GM18519 (cell line): ENCODE results near the gene AACS.
"Not testable (repeated sequence)": the region's sequence is repeated elsewhere in the genome, so short reads cannot be mapped to it uniquely, and the experiment has no call there.

ENCODE experiments used
- ATAC-seq: cut with Tn5 transposase; IDR thresholded peaks from one replicate; pipeline ENCODE4 v1.9.1; 2021; ENCODE audit warnings: mild to moderate bottlenecking, moderate library complexity; ENCODE audit not compliant: unreplicated experiment, low FRiP score

Gene AACS

GRCh38 chr12:125065021-125065918 lies at the start of gene AACS:
TSS of gene AACS (plus strand) at chr12:125065435. CDS start at chr12:125065585, 150 bp downstream.
- ATAC-seq, result peak; percentile 67

DNA sequence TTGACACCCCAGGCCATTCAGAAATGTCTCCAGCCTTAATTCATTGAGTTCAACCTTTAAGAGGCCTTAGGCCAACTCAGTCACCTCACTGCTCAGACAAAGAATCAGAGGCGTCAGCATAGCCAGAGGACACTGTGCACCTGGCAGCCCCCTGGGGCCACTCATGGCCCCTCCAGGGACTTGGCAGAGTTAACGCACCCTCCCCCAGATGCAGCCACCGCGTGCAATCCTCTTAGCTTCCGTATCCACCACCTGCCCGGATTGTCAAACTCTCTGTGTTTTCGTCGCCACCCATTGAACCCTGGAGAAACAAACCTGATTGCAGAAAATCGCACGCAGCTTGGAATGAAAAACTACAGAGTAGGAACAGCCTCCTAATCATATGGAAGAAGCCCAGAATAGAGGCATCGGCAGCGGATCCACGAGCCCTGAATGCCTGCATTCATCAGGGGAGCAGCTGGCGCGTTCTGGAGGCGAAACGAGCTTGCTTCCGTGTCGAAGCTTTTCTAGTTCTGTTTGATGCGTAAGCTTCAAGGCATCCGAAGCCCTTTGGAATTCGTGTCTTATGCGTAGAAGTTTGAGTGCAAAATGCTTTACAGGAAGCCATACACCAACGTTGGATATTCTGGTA lies 49.4 kb upstream of the AACS start:
- ATAC-seq, result no peak

DNA sequence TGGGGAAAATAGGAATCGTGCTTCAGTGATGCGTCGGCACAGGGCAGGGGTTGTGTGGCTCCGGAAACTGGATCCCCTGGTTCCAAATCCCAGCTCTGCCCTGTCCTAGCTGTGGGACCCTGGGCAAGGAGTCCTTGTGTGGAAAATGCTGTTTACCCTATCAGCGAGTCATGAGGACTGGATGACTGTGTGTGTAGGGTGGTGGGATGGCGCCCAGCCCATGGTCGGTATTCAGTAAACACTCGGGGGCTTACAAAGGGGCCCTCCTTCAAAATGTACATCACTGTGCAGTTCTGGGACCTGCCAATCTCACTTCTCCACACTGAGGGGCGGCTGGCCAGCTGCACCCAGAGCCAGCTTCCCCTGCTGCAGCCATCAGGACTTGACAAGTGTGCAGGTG lies 47.4 kb upstream of the AACS start:
- ATAC-seq, result no peak

DNA sequence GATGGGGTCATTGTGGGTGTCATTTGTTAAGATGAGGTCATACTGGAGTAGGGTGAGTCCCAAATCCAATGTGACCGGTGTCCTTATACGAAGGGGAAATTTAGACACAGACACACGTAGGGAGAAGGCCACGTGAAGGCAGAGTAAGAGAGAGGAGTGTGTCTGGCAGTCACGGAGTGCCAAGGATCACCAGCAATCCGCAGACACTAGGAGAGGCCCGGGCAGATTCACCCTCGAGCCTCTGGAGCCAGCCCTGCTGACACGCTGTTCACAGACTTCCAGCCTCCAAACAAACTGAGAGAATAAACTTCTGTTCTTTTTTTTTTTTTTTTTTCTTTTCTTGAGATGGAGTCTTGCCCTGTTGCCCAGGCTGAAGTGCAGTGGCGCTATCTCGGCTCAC lies 46.9 kb upstream of the AACS start:
- ATAC-seq, result no peak

GRCh38 chr12:125021096-125021495 lies 44.1 kb upstream of the AACS start:
- ATAC-seq, result no peak

DNA sequence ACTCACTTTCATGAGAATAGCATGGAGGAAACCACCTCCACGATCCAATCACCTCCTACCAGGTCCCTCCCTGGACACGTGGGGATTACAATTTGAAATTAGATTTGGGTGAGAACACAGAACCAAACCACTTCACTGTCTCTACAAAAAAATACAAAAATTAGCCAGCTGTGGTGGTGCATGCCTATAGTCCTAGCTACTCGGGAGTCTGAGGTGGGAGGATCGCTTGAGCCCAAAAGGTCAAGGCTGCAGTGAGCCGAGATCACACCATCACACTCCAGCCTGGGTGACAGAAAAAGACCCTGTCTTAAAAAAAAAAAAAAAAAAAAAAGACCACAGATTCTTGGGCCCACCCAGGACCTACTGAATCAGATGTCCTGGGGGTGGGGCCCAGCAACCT lies 43.5 kb upstream of the AACS start:
- ATAC-seq, result no peak

- ATAC-seq, result no peak
These were observed 42.2 kb upstream of the AACS start for GRCh38 chr12:125023065-125023464.

GRCh38 chr12:125024949-125025563 lies 40.2 kb upstream of the AACS start:
- no peak for ATAC-seq

DNA sequence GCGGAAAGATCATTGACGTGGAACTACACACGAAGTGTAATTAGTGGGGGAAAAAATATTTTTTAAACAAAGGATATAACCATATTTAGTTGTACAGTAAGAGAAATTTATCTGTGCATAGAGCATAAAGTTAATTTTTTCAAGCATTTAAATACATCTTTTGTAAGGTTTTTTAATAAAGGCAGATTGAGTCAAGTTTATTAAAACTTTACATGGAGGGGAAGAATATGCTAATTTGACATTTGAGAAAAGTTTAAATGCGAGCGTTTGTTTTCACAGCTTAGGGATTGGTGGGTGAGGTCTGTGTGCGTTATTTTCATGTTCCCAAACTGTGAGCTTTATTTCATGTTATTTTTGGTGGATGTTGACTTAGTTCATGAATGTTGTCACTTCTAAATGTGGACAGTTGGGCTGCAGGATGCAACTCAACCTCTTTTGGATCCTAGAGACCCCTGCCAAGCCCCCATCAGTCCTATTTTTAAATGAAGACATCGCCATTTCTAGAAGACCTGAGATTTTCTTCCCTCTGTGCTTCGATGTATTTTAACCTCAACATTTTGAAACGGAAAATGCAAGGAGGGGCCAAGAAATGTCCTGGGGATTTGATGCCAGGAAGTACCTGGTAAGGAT lies 39.5 kb upstream of the AACS start:
- no peak for ATAC-seq

DNA sequence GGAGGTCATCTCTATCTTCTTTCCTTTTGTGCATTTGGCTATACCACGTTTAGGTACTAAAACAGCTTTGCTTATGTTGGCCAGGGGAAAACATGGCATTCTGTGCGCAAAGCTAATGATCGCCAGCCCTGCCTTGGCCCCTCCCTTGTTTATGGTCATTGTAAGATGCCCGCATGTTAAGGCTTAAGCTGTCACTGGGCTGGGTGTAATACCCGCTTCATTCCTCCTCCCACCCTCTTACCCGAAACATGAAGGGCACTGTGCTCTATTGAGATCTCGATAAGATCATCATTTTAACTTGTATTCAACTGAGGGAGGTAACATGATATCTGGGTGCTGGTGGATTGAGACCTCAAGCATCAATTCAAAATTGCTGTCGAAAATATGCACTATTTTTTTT lies 37.1 kb upstream of the AACS start:
- ATAC-seq, result no peak

DNA sequence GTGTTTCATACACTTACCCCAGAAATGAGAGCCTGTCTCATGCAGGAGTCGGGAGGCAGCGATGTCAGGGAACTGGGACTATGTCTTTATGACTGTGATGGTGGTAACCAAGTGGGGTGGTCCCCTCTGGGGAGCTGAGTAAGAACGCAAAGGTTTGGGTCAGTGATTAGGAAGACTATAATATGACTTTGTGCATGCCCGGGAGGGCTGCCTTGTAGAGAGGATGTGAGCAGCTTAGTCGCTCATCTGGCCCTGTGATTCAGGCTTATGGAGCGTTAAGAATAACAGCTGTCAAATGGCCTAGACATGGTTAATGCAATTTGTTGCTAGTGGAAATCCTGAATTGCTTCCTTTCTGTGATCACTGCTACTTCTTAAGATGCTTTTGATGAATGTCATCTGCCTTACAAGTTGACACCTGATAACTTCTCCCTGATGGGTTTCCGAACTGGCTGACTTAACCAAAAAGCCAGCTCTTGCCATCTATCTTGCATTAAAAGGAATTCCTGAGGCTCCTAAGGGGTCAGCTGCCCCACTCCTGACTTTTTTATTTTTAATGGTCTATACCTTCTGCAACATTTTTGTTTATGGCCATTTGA lies 35.4 kb upstream of the AACS start:
- no peak for ATAC-seq

- ATAC-seq, result not testable (repeated sequence)
These were observed 33.8 kb upstream of the AACS start for GRCh38 chr12:125031471-125031870.

GRCh38 chr12:125032466-125033152 lies 32.6 kb upstream of the AACS start:
- ATAC-seq, result no peak

DNA sequence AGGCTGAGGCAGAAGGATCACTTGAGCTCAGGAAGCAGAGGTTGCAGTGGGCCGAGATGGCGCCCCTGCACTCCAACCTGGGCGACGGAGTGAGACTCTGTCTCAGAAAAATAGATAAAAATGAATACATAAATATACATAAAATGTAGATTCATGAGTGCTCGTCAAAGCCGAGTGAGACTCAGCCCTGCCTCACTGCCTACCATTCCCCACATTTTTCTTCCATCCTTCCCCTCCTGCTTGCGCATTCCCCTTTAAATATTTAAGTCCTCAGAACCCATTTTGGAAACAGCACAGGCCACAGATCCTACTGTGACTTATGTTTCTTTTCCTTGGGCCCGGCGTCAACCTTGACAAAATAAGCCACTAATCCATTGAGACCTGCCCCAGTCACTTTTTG lies 31.9 kb upstream of the AACS start:
- no peak for ATAC-seq

DNA sequence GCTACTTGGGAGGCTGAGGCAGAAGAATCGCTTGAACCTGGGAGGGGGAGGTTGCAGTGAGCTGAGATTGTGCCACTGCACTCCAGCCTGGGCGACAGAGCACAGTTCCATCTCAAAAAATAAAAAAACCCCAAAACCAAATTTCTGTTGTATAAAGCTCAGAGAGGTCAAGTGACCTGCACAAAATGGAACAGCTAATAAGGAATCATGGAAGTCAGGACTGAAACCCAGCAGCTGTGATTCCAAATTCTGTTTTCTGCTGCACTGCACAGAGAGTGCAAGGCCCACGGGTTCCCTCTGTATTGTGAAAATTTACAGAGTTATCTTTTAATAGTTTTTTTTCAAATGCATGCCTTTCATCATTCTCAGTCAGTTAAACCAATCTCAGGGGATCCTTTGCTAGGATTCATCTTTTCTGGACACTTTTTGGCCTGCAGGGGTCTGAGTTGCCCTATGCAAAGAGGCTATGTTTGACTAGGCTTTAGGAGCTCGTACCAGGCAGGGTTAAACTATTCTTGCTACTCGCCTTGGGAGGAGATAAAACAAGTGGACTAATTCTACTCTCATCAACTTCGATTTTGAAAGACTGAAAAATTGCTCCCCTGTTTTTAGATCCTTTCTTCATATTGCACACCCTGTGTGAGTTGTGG lies 26.1 kb upstream of the AACS start:
- ATAC-seq, result no peak

- no peak for ATAC-seq
These were observed 16.2 kb upstream of the AACS start for GRCh38 chr12:125049093-125049458.

GRCh38 chr12:125050446-125050845 lies 14.8 kb upstream of the AACS start:
- ATAC-seq, result no peak

GRCh38 chr12:125050868-125051267 lies 14.4 kb upstream of the AACS start:
- no peak for ATAC-seq

DNA sequence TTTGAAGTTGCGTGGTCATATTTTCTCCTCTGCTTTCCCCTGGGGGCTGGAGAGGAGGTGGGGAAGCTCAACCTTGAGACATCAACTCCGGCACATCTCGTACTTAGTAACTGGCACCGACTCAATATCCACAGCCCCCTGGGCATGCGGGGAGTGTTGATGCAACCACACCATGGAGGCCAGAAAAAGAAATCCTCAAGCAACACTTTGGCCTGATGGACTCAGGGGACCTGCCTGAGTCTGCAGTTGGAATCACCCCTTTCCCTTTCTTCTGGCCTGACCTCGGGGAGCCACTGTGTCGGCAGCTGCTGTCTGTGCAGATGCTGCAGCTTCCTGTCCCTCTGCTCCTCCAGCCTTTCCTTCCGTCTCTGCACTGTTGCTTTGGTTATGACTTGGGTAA lies 11.4 kb upstream of the AACS start:
- ATAC-seq, result no peak

DNA sequence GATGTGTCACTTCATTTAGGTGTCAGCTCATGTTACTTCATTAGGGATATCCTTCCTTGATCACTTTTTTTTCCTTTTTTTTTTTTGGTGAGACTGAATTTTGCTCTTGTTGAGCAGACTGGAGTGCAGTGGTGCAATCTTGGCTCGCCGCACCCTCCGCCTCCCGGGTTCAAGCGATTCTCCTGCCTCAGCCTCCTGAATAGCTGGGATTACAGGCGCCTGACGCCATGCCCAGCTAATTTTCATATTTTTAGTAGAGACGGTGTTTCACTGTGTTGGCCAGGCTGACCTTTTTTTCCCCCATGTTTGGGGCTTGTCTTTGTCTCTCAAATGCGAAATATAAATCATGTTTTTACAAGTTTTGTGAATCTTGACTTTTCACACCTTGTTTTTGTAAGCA lies 9.6 kb upstream of the AACS start:
- no peak for ATAC-seq
